ENCODE results near the gene ZBTB7C.

The ZBTB7C gene

GRCh38 chr18:48037481-48038271, 371.5 kb downstream of the ZBTB7C start:
- DNase-seq (ENCODE audit: extremely low read depth, low read depth): no peak
- no peak overlapping the region for H3K4me3 ChIP-seq (replicated peaks; ENCODE audit: low read depth, low read length)
- TF ChIP-seq CTCF (IDR thresholded peaks at IDR 0.05; ENCODE audit: low read depth, low read length, missing control alignments): no peak

GRCh38 chr18:48036641-48037421, 372.4 kb downstream of the ZBTB7C start:
- H3K4me3 ChIP-seq (replicated peaks; ENCODE audit: low read depth, low read length): no peak overlapping the region
- TF ChIP-seq CTCF (IDR thresholded peaks at IDR 0.05; ENCODE audit: low read depth, low read length, missing control alignments): no peak
- DNase-seq (ENCODE audit: extremely low read depth, low read depth): no peak

GRCh38 chr18:48036226-48036625, 373.0 kb downstream of the ZBTB7C start:
- TF ChIP-seq CTCF (IDR thresholded peaks at IDR 0.05; ENCODE audit: low read depth, low read length, missing control alignments): no peak
- no peak overlapping the region for H3K4me3 ChIP-seq (replicated peaks; ENCODE audit: low read depth, low read length)
- DNase-seq (ENCODE audit: extremely low read depth, low read depth): no peak

GRCh38 chr18:48035556-48035860, 373.7 kb downstream of the ZBTB7C start:
- no peak for DNase-seq (ENCODE audit: extremely low read depth, low read depth)
- no peak overlapping the region for H3K4me3 ChIP-seq (replicated peaks; ENCODE audit: low read depth, low read length)
- TF ChIP-seq CTCF (IDR thresholded peaks at IDR 0.05; ENCODE audit: low read depth, low read length, missing control alignments): no peak

- no peak for DNase-seq (ENCODE audit: extremely low read depth, low read depth)
- no peak overlapping the region for H3K4me3 ChIP-seq (replicated peaks; ENCODE audit: low read depth, low read length)
- no peak for TF ChIP-seq CTCF (IDR thresholded peaks at IDR 0.05; ENCODE audit: low read depth, low read length, missing control alignments)
These were observed 374.3 kb downstream of the ZBTB7C start for GRCh38 chr18:48034651-48035555.

GRCh38 chr18:48033790-48034650, 375.2 kb downstream of the ZBTB7C start:
- no peak for TF ChIP-seq CTCF (IDR thresholded peaks at IDR 0.05; ENCODE audit: low read depth, low read length, missing control alignments)
- H3K4me3 ChIP-seq (replicated peaks; ENCODE audit: low read depth, low read length): no peak overlapping the region
- no peak for DNase-seq (ENCODE audit: extremely low read depth, low read depth)

All from HFF-Myc (cell line).